ENCODE measurements around the gene WRAP73. TPM values are rescaled to one million over a fixed set of nuclear protein-coding genes. Genes with fewer than 3 reads are reported as not detected.

WRAP73 gene
- 15.1 TPM for total RNA-seq

GRCh38 chr1:3649342-3650247, at the start of gene WRAP73:
Gene WRAP73 (minus strand): TSS chr1:3650103. CDS start chr1:3649999, 104 bp downstream.
- DNase-seq (ENCODE audit: low spot score in 2 of 2) (peak; percentile 97), FAIRE-seq (no peak)

GRCh38 chr1:3699596-3699995, 49.7 kb upstream of the WRAP73 start:
- no peak for DNase-seq (ENCODE audit: low spot score in 2 of 2)
- FAIRE-seq, result no peak

- DNase-seq (ENCODE audit: low spot score in 2 of 2) (no peak), FAIRE-seq (no peak)
These were observed 48.9 kb upstream of the WRAP73 start for GRCh38 chr1:3698660-3699408.

- DNase-seq (ENCODE audit: low spot score in 2 of 2), result peak in 1 of 2 donors; percentile 64
- no peak for FAIRE-seq
These were observed 47.9 kb upstream of the WRAP73 start for GRCh38 chr1:3697810-3698209.

- no peak for DNase-seq (ENCODE audit: low spot score in 2 of 2)
- no peak for FAIRE-seq
These were observed 47.2 kb upstream of the WRAP73 start for GRCh38 chr1:3697104-3697503.

GRCh38 chr1:3696689-3697088, 46.8 kb upstream of the WRAP73 start:
- FAIRE-seq (no peak), DNase-seq (ENCODE audit: low spot score in 2 of 2) (no peak)

GRCh38 chr1:3695326-3696217, 45.7 kb upstream of the WRAP73 start:
- peak; percentile 85 to 87 for DNase-seq (ENCODE audit: low spot score in 2 of 2)
- FAIRE-seq, result no peak

- FAIRE-seq, result no peak
- no peak for DNase-seq (ENCODE audit: low spot score in 2 of 2)
These were observed 43.4 kb upstream of the WRAP73 start for GRCh38 chr1:3693321-3693720.

GRCh38 chr1:3692598-3692997, 42.7 kb upstream of the WRAP73 start:
- no peak for DNase-seq (ENCODE audit: low spot score in 2 of 2)
- FAIRE-seq, result no peak

- FAIRE-seq (no peak), DNase-seq (ENCODE audit: low spot score in 2 of 2) (no peak)
These were observed 41.7 kb upstream of the WRAP73 start for GRCh38 chr1:3691421-3692204.

GRCh38 chr1:3690282-3691065, 40.6 kb upstream of the WRAP73 start:
- FAIRE-seq, result no peak

GRCh38 chr1:3689138-3689750, 39.3 kb upstream of the WRAP73 start:
- DNase-seq (ENCODE audit: low spot score in 2 of 2), result no peak
- no peak for FAIRE-seq

More at GRCh38 chr1:3690282-3691065, 40.6 kb upstream of the WRAP73 start:
- no peak for DNase-seq (ENCODE audit: low spot score in 2 of 2)

- DNase-seq (ENCODE audit: low spot score in 2 of 2) (no peak), FAIRE-seq (no peak)
These were observed 38.6 kb upstream of the WRAP73 start for GRCh38 chr1:3688356-3689137.

GRCh38 chr1:3687504-3687903, 37.6 kb upstream of the WRAP73 start:
- FAIRE-seq (no peak), DNase-seq (ENCODE audit: low spot score in 2 of 2) (no peak)

- DNase-seq (ENCODE audit: low spot score in 2 of 2) (no peak), FAIRE-seq (no peak)
These were observed 36.0 kb upstream of the WRAP73 start for GRCh38 chr1:3685906-3686305.

- FAIRE-seq (no peak), DNase-seq (ENCODE audit: low spot score in 2 of 2) (no peak)
These were observed 35.3 kb upstream of the WRAP73 start for GRCh38 chr1:3685222-3685621.

- FAIRE-seq (no peak), DNase-seq (ENCODE audit: low spot score in 2 of 2) (no peak)
These were observed 34.1 kb upstream of the WRAP73 start for GRCh38 chr1:3683992-3684391.

GRCh38 chr1:3683197-3683596, 33.3 kb upstream of the WRAP73 start:
- DNase-seq (ENCODE audit: low spot score in 2 of 2), result no peak

More at GRCh38 chr1:3683197-3683596, 33.3 kb upstream of the WRAP73 start:
- no peak for FAIRE-seq

All from frontal cortex (tissue), 4 donors.